ENCODE results near the gene ZMAT5.

DNA sequence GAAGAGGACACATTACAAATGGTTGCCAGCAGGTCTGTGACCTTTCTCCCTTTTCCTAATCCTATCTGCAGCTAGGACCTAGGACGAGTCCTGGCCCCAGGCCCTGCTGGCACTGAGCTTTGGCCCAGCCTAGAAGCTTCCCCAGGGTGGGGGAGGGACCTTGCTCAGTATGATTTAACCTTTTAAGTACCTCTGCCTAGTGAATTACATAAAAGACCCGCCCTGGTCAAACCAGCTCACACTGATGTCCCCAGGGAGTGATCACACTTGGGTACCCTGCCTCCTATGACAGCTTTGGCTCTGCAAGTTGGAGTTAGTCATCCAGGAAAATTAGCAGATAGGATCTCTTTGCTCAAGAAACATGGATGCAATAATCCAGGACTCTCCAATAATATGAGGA lies 49.3 kb upstream of the ZMAT5 start:
- TF ChIP-seq, protein P1, sequence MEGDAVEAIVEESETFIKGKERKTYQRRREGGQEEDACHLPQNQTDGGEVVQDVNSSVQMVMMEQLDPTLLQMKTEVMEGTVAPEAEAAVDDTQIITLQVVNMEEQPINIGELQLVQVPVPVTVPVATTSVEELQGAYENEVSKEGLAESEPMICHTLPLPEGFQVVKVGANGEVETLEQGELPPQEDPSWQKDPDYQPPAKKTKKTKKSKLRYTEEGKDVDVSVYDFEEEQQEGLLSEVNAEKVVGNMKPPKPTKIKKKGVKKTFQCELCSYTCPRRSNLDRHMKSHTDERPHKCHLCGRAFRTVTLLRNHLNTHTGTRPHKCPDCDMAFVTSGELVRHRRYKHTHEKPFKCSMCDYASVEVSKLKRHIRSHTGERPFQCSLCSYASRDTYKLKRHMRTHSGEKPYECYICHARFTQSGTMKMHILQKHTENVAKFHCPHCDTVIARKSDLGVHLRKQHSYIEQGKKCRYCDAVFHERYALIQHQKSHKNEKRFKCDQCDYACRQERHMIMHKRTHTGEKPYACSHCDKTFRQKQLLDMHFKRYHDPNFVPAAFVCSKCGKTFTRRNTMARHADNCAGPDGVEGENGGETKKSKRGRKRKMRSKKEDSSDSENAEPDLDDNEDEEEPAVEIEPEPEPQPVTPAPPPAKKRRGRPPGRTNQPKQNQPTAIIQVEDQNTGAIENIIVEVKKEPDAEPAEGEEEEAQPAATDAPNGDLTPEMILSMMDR (IDR thresholded peaks at IDR 0.05 in 8 of 11, conservative IDR thresholded peaks at IDR 0.05 in 3 of 11) = no peak
- no peak for TF ChIP-seq POLR2AphosphoS5 (IDR thresholded peaks at IDR 0.05)
- no peak for TF ChIP-seq POLR2A (IDR thresholded peaks at IDR 0.05)
